ENCODE data around the gene CRYBA4.

CRYBA4 gene

DNA sequence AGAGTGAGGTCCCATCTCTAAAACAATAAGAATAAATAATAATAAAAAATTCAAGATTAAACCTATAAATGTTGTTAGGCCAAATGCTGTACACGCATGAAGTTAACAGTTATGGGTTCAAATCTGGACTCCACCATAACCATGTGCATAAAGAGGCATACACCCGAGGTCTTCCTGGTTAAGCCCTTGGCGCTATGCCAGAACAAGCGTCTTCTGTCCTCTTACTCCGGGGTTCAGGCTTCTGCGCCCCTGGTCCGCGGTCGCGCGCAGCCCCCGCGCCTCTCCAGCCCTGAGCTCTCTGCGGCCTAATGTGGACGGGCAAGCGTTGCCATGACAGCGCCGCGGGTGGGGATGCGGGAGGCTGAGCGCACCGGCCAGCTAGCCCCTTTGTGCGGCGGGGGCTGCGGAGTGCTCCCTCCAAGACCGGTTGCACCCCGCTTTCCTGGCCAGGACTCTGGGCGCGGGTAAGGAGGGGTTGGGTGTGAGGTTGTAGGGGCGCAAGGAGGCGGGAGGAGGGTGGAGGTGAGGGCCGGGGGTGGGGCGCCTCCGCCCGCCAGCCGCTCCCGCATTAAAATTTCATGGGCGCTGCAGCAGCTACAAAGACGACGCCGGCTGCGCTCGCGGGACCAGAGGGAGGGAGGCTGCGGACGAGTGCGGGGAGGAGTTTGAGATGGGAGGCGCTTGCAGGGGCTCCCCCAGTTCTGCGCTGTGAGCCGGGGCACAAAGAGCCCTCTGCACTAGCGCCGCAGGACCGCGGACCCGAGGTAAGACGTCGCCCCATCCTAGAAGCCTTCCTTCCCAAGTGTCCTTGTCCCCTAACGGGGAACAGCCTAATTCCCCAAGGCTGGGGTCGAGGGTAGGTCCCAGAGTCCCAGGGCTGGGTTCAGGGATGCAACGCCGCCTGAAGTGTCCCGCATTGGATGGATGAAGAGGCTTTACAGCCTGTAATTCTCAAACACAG is 35.4 kb downstream of the CRYBA4 start, which contains the start of gene MIAT:
MIAT (plus strand) TSS at position 698 of the 961 bp plus-strand sequence.
- no peaks in the 10 kb centered on the region for H3K9me3 Mint-ChIP-seq (ENCODE audit: low read depth)
- no peaks in the 10 kb centered on the region for H3K27me3 Mint-ChIP-seq
- H3K4me3 Mint-ChIP-seq = peak within 1 kb of the TSS; percentile 91
- peak within 1 kb of the TSS; percentile 85 for H3K27ac Mint-ChIP-seq
- no peaks in the 10 kb centered on the region for H3K36me3 Mint-ChIP-seq
- H3K4me1 Mint-ChIP-seq (ENCODE audit: low read depth) = peaks cover 19% of the 10 kb centered on the region

- H3K4me1 Mint-ChIP-seq (ENCODE audit: low read depth) = peaks cover 19% of the 10 kb centered on the region
- H3K36me3 Mint-ChIP-seq = no peaks in the 10 kb centered on the region
- no peaks in the 10 kb centered on the region for H3K27me3 Mint-ChIP-seq
- H3K4me3 Mint-ChIP-seq = peak overlapping the region; percentile 91
- peak overlapping the region; percentile 85 for H3K27ac Mint-ChIP-seq
- H3K9me3 Mint-ChIP-seq (ENCODE audit: low read depth) = no peaks in the 10 kb centered on the region
Observed at GRCh38 chr22:26658161-26658560, 36.4 kb downstream of the CRYBA4 start.

GRCh38 chr22:26658671-26659478 is 37.1 kb downstream of the CRYBA4 start:
- peak overlapping the region; percentile 91 for H3K4me3 Mint-ChIP-seq
- H3K27ac Mint-ChIP-seq = peak overlapping the region; percentile 83
- H3K36me3 Mint-ChIP-seq = no peaks in the 10 kb centered on the region
- no peaks in the 10 kb centered on the region for H3K27me3 Mint-ChIP-seq
- H3K9me3 Mint-ChIP-seq (ENCODE audit: low read depth) = no peaks in the 10 kb centered on the region
- H3K4me1 Mint-ChIP-seq (ENCODE audit: low read depth) = peaks cover 21% of the 10 kb centered on the region

DNA sequence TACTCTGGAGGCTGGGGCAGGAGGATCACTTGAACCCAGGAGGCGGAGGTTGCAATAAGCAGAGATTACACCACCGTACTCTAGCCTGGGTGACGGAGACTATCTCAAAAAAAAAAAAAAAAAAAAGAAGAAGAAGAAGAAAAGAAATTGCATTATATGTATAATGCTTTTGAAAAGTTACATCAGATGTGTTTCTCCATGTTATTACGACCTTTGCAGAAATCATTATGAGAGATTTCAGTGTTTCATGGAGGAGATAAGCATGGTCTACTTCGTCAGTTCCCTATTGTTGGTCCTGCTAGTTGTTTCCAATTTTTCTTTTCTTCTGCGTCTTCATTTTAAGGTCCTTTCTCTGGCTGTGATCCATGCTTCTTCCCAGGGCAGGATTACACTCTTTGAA is 38.6 kb downstream of the CRYBA4 start:
- no peaks in the 10 kb centered on the region for H3K27me3 Mint-ChIP-seq
- H3K9me3 Mint-ChIP-seq (ENCODE audit: low read depth) = no peaks in the 10 kb centered on the region
- no peak overlapping the region for H3K4me3 Mint-ChIP-seq
- H3K4me1 Mint-ChIP-seq (ENCODE audit: low read depth) = peaks cover 34% of the 10 kb centered on the region
- H3K27ac Mint-ChIP-seq = no peak overlapping the region
- no peaks in the 10 kb centered on the region for H3K36me3 Mint-ChIP-seq

- Mint-ChIP-seq H3K9me3 (ENCODE audit: low read depth) (no peaks in the 10 kb centered on the region), H3K4me3 (no peak overlapping the region), H3K27ac (no peak overlapping the region), H3K36me3 (no peaks in the 10 kb centered on the region), H3K27me3 (no peaks in the 10 kb centered on the region), H3K4me1 (ENCODE audit: low read depth) (peaks cover 40% of the 10 kb centered on the region)
Observed at GRCh38 chr22:26660961-26661578, 39.3 kb downstream of the CRYBA4 start.

DNA sequence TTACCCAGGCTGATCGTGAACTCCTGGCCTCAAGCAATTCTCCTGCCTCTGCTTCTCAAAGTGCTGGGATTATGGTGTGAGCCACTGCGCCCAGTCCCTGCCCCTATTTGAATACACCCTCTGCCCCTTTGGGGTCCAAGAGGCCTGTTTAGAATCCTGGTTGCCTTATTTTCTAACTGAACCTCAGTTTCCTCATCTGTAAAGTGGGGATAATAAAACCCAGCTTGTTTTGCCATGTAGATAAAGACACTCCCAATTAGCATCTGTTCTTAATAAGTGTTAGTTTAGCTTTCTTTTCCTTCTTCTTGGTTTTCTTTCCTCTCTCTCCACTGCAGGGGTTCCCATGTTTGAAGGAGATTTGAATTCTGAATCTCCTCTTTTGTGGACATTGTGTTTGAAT is 40.4 kb downstream of the CRYBA4 start:
- Mint-ChIP-seq H3K9me3 (ENCODE audit: low read depth) (no peaks in the 10 kb centered on the region), H3K27ac (no peak overlapping the region), H3K36me3 (no peaks in the 10 kb centered on the region), H3K4me1 (ENCODE audit: low read depth) (peaks cover 41% of the 10 kb centered on the region), H3K27me3 (no peaks in the 10 kb centered on the region), H3K4me3 (no peak overlapping the region)

GRCh38 chr22:26663374-26663923 is 41.7 kb downstream of the CRYBA4 start:
- no peaks in the 10 kb centered on the region for H3K9me3 Mint-ChIP-seq (ENCODE audit: low read depth)
- H3K27ac Mint-ChIP-seq = no peak overlapping the region
- no peak overlapping the region for H3K4me3 Mint-ChIP-seq
- H3K4me1 Mint-ChIP-seq (ENCODE audit: low read depth) = peaks cover 36% of the 10 kb centered on the region
- peaks cover 2% of the 10 kb centered on the region for H3K36me3 Mint-ChIP-seq
- no peaks in the 10 kb centered on the region for H3K27me3 Mint-ChIP-seq

DNA sequence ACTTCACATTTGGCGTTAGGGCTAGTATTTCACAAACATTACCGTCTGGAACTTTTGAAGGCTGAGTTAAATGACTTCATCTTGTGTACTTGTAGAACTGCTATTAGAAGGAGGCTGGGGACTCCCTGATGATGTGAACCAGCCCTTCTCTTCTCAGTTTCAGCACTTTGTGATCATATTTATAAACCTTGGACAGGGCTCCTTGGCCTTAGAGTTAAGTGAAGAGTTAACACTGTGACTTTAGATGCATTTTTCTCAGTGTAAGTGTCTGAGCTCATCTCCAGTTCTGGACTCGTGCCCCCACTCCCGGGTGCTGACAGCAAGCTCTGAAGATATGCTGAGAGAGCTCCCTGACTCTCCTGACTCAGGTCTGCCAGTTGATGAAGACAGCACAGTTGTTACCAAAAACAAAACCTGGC is 44.1 kb downstream of the CRYBA4 start:
- Mint-ChIP-seq H3K27me3 (no peaks in the 10 kb centered on the region), H3K4me3 (peak overlapping the region; percentile 75), H3K36me3 (peaks cover 2% of the 10 kb centered on the region), H3K27ac (peak overlapping the region; percentile 86), H3K4me1 (ENCODE audit: low read depth) (peaks cover 38% of the 10 kb centered on the region), H3K9me3 (ENCODE audit: low read depth) (no peaks in the 10 kb centered on the region)

GRCh38 chr22:26667140-26667539 is 45.4 kb downstream of the CRYBA4 start:
- Mint-ChIP-seq H3K4me1 (ENCODE audit: low read depth) (peaks cover 52% of the 10 kb centered on the region), H3K36me3 (peaks cover 2% of the 10 kb centered on the region), H3K27me3 (no peaks in the 10 kb centered on the region), H3K4me3 (no peak overlapping the region), H3K27ac (no peak overlapping the region), H3K9me3 (ENCODE audit: low read depth) (no peaks in the 10 kb centered on the region)

DNA sequence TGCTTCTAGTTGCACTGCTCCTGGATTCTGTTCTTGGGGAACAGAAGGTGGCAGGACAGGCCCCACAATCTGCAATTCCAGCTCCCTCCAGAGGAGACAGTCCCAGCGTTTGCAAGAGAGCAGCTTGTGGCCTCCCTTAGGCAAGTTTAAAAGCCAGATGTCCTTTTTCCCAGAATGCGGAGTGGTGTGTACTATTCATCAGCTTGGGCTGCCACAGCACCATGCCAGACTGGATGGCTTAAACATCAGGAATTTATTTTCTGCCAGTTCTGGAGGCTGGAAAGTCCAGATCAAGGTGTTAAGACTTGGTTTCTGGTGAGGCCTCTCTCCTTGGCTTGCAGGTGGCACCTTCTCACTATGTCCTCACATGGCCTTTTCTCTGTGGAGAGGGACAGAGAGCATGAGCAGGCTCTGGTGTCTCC is 47.3 kb downstream of the CRYBA4 start:
- Mint-ChIP-seq H3K27me3 (no peaks in the 10 kb centered on the region), H3K4me1 (ENCODE audit: low read depth) (peaks cover 61% of the 10 kb centered on the region), H3K9me3 (ENCODE audit: low read depth) (no peaks in the 10 kb centered on the region), H3K4me3 (no peak overlapping the region), H3K27ac (peak overlapping the region; percentile 71), H3K36me3 (peaks cover 2% of the 10 kb centered on the region)

- Mint-ChIP-seq H3K27me3 (no peaks in the 10 kb centered on the region), H3K9me3 (ENCODE audit: low read depth) (no peaks in the 10 kb centered on the region), H3K4me1 (ENCODE audit: low read depth) (peaks cover 62% of the 10 kb centered on the region), H3K4me3 (peak overlapping the region; percentile 97), H3K36me3 (peaks cover 2% of the 10 kb centered on the region), H3K27ac (peak overlapping the region; percentile 99)
Observed at GRCh38 chr22:26670459-26670858, 48.7 kb downstream of the CRYBA4 start.

- Mint-ChIP-seq H3K4me3 (peak overlapping the region; percentile 97), H3K27me3 (no peaks in the 10 kb centered on the region), H3K9me3 (ENCODE audit: low read depth) (no peaks in the 10 kb centered on the region), H3K27ac (peak overlapping the region; percentile 99), H3K4me1 (ENCODE audit: low read depth) (peaks cover 64% of the 10 kb centered on the region), H3K36me3 (peaks cover 4% of the 10 kb centered on the region)
Observed at GRCh38 chr22:26671317-26672059, 49.7 kb downstream of the CRYBA4 start.

- Mint-ChIP-seq H3K4me3 (peak overlapping the region; percentile 97), H3K27ac (peak overlapping the region; percentile 99), H3K4me1 (ENCODE audit: low read depth) (peaks cover 67% of the 10 kb centered on the region), H3K27me3 (no peaks in the 10 kb centered on the region), H3K36me3 (peaks cover 4% of the 10 kb centered on the region), H3K9me3 (ENCODE audit: low read depth) (no peaks in the 10 kb centered on the region)
Observed at GRCh38 chr22:26672060-26672471, 50.3 kb downstream of the CRYBA4 start.
